Activated CD4-positive, alpha-beta T cell treated with anti-CD3 and anti-CD28 coated beads, Interleukin-10, Interleukin-2, amounts not matched to agents 100 ng/mL and 50 ng/mL, durations not matched to agents 16 hours and 8 hours (primary cell): ENCODE measurements around the gene OPN1MW3.
"Not testable (repeated sequence)": the region's sequence is repeated elsewhere in the genome, so short reads cannot be mapped to it uniquely, and the experiment has no call there.

ENCODE experiments used
- DNase-seq: peaks from one replicate; pipeline ENCODE4 v3.0.0-alpha.2; 2020

OPN1MW3 gene

DNA sequence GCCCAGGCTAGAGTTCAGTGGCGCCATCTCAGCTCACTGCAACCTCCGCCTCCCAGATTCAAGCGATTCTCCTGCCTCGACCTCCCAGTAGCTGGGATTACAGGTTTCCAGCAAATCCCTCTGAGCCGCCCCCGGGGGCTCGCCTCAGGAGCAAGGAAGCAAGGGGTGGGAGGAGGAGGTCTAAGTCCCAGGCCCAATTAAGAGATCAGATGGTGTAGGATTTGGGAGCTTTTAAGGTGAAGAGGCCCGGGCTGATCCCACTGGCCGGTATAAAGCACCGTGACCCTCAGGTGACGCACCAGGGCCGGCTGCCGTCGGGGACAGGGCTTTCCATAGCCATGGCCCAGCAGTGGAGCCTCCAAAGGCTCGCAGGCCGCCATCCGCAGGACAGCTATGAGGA lies at the start of gene OPN1MW3:
OPN1MW3 (plus strand) TSS at position 301 of the 400 bp plus-strand sequence; CDS start at position 339, 38 bp downstream.
- not testable (repeated sequence) for DNase-seq

DNA sequence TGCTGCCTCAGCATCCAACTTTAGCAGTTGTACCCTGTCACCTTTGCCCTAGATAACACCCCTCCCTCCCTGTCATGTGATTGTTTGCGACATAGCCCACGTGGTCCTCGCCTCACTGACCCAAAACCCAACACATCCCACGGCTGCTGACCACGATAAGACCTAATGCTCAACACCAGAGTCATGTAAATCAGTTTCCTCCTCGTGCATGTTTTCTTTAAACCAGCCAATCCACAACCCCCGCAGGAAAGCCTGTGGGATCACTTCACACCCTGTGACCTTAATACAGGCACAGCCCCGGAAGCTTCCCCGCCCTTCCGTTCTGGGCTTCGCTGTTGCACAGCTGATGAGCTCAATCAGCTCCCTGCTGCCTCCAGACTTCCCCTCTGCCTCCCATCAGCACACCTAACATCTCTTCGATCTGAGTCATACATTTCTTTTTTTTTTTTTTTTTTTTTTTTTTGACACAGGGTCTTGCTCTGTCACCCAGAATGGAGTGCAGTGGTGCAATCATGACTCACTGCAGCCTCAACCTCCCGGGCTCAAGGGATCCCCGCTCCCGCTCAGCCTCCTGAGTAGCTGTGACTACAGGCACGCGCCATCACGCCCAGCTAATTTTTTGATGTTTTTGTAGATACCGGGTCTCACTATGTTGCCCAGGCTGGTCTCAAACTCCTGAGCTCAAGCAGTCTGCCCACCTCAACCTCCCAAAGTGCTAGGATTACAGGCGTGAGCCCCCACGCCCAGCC lies 47.5 kb upstream of the OPN1MW3 start:
- DNase-seq = not testable (repeated sequence)

DNA sequence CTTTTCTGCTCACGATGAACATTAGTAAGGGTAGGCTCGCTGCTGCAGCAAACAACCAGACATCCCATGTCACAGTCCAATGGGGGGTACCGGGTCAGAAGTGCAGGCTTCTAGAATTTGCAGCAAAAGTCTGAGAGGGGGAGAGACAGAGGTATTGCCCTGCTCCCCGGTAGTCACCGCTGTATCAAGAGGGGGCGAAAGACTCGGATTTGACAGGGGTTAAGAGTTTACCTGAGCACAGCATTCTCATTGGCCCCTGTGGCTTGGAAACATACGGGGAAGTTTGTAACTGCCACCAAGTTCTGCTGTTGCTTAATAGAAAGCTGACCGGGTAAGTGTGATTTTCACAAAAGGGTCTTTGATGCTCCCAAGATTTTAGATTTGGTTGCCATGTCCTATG lies 46.3 kb upstream of the OPN1MW3 start:
- DNase-seq = not testable (repeated sequence)

DNA sequence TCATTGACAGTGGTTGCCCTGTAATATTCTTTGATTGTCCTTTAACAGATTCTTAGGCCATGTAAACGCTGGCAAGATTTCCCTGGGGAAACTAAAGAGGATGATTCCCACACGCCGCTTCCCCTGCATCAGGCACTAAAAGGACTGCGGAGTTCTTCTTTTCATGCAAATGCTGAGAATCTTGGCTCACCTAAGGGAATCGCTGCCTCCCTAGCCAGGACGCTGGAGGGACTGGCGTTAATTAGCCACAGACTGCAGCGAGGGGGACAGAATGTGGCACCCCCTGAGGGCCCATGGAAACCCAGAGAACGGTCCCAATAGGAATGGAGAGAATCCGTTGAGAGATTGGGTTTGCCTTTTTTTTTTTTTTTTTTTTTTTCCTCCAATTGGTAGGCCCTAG lies 45.9 kb upstream of the OPN1MW3 start:
- not testable (repeated sequence) for DNase-seq

DNA sequence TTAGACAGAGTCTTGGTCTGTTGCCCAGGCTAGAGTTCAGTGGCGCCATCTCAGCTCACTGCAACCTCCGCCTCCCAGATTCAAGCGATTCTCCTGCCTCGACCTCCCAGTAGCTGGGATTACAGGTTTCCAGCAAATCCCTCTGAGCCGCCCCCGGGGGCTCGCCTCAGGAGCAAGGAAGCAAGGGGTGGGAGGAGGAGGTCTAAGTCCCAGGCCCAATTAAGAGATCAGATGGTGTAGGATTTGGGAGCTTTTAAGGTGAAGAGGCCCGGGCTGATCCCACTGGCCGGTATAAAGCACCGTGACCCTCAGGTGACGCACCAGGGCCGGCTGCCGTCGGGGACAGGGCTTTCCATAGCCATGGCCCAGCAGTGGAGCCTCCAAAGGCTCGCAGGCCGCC lies 37.9 kb upstream of the OPN1MW3 start, which contains the start of gene OPN1MW2:
OPN1MW2 (plus strand) TSS at position 301 of the 400 bp plus-strand sequence; CDS start at position 361, 60 bp downstream.
- not testable (repeated sequence) for DNase-seq

DNA sequence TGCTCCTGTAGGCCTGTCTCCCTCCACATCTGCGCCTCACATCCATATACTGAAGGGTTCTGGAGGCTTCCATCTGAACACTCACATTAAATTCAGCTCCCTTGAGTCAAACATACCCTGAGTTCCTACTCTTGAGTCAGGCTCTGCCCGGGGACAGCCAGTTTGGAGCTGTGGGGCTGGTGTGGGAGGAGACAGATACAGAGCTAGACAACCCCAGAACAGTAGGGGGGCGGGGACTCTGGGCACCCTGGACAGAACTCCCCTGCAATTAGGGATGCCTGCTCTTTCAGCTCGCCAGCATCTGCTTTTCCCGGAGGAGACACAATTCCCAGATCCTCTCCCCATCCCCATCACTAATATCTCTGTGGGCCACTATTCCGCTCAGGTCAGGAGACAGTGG lies 32.1 kb upstream of the OPN1MW3 start:
- not testable (repeated sequence) for DNase-seq

DNA sequence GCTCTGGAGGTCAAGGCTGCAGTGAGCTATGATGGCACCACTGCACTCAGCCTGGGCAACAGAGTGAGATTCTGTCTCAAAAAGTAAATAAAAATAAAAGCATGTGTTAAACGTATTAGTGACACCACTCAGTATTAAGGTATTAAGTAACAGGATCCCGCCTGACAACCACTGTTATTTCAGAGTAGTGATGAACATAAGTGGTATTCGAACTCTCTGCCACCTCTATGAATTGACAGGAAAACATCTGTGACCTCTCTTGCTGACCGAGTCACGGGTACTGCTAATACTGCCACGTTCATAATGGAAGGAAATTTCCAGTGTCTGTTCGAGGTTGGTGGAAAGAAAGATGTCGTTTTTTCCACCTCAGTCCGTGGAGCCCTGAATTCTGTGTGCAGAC lies 30.7 kb upstream of the OPN1MW3 start:
- DNase-seq = not testable (repeated sequence)

DNA sequence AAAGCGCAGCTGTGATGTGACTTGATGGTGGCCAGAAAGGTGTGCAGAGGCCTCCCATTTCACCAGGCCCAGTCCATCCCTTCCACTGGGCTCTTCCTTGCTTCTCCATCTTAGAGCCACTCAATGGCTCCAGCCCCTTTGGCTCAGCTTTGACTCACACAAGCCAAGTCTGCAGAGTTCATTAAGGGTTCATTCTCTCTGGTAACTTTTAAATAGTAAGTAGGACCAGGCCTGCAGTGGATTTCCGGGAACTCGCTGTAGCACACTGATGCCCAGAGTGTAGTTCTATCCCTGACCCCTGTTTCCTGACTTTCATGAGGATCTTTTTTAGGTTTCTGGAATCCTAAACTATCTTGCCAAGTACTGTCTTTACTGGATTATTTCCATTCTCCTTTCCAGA lies 25.9 kb upstream of the OPN1MW3 start:
- not testable (repeated sequence) for DNase-seq

DNA sequence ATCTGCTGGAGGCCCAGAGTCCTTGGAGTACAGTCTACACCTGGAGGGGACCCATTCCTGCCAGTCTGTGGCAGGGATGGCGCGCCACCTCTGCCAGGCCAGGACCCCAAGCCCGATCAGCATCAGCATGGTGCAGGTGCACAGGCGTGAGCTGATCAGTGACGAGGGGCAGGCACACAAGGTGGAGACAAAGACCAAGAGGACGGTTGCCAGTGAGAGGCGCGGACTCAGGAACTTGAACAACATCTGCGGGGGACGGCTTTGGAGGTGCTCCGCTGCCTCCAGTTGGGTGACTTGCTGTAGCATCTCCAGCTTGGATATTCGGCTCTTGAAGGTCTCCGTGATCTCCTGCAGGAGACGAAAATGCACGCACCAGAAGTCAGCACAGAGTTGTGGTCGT lies 23.8 kb upstream of the OPN1MW3 start:
- not testable (repeated sequence) for DNase-seq

DNA sequence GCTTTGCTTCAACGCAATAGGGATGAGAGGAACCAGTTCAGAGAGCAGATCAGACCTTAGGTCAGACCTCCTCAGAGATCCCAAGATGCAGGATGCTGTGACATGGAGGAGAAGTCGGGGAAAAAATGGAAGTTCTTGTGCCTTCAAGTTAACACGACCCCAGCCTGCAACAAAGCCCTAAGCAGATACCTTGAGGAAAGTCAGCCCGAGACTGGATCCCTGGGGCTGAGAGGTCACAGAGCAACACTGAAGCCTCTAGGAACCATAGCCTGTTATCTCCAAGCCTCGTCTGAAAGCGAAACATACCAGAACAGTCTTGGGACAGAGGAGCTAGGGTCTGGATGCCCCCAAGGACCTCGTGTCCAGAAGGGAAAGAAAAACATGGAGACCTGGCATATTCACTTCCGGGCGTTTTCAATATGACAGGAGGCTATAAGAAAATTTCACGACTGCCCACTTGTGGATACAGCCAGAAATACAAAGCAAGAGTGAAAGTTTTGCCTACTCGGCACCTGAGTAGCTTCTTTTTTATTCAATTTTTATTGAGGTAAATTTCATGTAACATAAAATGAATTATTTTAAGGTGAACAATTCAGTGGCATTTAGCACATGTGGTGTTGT lies 18.3 kb upstream of the OPN1MW3 start:
- not testable (repeated sequence) for DNase-seq

DNA sequence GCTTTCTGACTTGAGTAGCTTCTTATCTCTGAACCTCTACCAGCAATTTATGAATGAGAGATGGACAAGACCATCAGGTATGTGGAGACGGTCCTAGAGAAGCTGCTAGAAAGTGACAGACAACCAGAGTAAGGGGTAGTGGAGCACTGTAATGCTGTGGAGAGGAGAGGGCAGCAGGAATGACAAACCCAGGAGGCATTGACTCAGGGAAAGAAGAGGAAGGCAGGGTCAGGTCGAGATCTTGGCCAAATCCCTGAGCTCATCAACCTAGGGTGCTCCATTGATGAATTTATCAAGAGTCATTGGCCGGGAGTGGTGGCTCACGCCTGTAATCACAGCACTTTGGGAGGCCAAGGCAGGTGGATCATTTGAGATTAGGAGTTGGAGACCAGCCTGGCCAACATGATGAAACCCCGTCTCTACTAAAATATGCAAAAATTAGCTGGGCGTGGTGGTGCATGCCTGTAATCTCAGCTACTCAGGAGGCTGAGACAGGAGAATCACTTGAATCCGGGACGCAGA lies 17.3 kb upstream of the OPN1MW3 start:
- DNase-seq = not testable (repeated sequence)

DNA sequence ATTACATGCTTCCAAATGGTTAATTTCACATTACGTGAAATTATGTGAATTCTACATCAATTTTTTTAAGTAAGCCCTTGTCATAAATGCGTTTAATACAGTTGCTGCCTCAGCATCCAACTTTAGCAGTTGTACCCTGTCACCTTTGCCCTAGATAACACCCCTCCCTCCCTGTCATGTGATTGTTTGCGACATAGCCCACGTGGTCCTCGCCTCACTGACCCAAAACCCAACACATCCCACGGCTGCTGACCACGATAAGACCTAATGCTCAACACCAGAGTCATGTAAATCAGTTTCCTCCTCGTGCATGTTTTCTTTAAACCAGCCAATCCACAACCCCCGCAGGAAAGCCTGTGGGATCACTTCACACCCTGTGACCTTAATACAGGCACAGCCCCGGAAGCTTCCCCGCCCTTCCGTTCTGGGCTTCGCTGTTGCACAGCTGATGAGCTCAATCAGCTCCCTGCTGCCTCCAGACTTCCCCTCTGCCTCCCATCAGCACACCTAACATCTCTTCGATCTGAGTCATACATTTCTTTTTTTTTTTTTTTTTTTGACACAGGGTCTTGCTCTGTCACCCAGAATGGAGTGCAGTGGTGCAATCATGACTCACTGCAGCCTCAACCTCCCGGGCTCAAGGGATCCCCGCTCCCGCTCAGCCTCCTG lies 9.9 kb upstream of the OPN1MW3 start:
- DNase-seq = not testable (repeated sequence)

DNA sequence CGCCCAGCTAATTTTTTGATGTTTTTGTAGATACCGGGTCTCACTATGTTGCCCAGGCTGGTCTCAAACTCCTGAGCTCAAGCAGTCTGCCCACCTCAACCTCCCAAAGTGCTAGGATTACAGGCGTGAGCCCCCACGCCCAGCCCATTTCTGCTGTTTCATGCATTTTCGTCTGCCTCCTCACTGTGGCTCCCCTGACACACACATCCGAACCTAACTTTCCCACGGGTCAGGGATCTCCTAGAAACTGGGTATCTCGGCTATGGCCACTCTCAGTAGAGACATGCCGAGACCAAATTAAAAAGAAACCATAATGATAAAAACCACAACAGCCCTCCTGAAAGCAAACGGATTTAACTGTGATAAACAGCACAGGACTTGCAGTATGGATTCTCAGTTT lies 9.3 kb upstream of the OPN1MW3 start:
- not testable (repeated sequence) for DNase-seq

DNA sequence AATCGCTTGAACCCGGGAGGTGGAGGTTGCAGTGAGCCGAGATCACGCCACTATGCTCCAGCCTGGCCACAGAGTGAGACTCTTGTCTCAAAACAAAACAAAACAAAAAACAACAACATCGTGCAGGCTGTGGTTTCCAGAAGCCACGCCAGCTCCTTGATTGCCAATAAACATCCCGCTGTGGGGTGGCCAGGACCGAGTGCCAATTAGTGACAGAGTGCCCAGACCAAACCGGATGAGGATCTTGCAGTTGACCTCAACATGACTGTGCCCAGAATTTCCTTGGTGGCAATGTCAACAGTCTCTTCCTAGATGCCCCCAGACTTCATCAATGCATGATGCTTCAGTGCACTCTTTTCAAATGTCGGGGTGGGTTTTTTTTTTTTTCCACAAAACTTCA lies 1.3 kb downstream of the OPN1MW3 start:
- not testable (repeated sequence) for DNase-seq

DNA sequence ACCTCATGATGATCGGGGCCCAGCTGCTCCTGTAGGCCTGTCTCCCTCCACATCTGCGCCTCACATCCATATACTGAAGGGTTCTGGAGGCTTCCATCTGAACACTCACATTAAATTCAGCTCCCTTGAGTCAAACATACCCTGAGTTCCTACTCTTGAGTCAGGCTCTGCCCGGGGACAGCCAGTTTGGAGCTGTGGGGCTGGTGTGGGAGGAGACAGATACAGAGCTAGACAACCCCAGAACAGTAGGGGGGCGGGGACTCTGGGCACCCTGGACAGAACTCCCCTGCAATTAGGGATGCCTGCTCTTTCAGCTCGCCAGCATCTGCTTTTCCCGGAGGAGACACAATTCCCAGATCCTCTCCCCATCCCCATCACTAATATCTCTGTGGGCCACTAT lies 5.7 kb downstream of the OPN1MW3 start:
- DNase-seq = not testable (repeated sequence)

DNA sequence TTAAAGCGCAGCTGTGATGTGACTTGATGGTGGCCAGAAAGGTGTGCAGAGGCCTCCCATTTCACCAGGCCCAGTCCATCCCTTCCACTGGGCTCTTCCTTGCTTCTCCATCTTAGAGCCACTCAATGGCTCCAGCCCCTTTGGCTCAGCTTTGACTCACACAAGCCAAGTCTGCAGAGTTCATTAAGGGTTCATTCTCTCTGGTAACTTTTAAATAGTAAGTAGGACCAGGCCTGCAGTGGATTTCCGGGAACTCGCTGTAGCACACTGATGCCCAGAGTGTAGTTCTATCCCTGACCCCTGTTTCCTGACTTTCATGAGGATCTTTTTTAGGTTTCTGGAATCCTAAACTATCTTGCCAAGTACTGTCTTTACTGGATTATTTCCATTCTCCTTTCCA lies 11.9 kb downstream of the OPN1MW3 start:
- DNase-seq = not testable (repeated sequence)

DNA sequence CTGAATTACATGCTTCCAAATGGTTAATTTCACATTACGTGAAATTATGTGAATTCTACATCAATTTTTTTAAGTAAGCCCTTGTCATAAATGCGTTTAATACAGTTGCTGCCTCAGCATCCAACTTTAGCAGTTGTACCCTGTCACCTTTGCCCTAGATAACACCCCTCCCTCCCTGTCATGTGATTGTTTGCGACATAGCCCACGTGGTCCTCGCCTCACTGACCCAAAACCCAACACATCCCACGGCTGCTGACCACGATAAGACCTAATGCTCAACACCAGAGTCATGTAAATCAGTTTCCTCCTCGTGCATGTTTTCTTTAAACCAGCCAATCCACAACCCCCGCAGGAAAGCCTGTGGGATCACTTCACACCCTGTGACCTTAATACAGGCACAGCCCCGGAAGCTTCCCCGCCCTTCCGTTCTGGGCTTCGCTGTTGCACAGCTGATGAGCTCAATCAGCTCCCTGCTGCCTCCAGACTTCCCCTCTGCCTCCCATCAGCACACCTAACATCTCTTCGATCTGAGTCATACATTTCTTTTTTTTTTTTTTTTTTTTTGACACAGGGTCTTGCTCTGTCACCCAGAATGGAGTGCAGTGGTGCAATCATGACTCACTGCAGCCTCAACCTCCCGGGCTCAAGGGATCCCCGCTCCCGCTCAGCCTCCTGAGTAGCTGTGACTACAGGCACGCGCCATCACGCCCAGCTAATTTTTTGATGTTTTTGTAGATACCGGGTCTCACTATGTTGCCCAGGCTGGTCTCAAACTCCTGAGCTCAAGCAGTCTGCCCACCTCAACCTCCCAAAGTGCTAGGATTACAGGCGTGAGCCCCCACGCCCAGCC lies 27.3 kb downstream of the OPN1MW3 start:
- DNase-seq = not testable (repeated sequence)

DNA sequence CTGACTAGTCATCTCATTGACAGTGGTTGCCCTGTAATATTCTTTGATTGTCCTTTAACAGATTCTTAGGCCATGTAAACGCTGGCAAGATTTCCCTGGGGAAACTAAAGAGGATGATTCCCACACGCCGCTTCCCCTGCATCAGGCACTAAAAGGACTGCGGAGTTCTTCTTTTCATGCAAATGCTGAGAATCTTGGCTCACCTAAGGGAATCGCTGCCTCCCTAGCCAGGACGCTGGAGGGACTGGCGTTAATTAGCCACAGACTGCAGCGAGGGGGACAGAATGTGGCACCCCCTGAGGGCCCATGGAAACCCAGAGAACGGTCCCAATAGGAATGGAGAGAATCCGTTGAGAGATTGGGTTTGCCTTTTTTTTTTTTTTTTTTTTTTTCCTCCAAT lies 29.0 kb downstream of the OPN1MW3 start:
- DNase-seq = not testable (repeated sequence)

DNA sequence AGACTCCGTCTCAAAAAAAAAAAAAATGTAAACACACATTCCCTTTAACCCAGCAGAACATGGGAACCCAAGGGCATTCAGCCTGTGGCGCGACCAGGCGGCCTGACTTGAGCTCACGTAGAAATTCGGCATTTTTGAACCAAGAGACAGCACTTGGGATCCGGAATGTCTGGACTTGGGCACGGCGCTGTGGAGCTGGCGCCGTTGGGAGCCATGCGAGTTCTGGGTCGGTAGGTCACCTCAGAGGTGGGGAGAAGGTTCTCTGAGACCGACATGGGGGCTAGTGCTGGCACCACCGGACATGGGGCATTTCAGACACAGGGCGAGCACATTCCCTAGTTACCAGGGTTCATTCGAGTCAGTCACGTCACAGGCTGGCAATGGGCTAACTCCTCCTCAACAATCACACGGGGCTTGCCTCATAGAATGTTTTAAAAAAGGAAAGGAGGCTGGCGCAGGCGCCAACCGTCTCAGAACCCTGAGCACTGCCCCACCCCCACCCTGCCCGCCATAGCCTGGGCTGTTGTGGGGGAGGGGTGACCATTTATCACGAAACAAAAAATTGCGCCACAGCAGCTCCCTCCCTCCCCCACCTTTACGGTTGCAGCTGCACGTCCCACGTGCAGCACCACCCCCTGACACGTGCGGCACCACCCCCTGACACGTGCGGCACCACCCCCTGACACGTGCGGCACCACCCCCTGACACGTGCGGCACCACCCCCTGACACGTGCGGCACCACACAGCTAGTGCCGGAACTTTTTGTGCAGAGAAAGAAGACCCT lies 37.6 kb downstream of the OPN1MW3 start, which contains the start of gene TEX28:
TEX28 (minus strand) TSS at position 334 of the 784 bp plus-strand sequence. CDS start 3,007 bp downstream, outside the sequence.
- DNase-seq = no peak

DNA sequence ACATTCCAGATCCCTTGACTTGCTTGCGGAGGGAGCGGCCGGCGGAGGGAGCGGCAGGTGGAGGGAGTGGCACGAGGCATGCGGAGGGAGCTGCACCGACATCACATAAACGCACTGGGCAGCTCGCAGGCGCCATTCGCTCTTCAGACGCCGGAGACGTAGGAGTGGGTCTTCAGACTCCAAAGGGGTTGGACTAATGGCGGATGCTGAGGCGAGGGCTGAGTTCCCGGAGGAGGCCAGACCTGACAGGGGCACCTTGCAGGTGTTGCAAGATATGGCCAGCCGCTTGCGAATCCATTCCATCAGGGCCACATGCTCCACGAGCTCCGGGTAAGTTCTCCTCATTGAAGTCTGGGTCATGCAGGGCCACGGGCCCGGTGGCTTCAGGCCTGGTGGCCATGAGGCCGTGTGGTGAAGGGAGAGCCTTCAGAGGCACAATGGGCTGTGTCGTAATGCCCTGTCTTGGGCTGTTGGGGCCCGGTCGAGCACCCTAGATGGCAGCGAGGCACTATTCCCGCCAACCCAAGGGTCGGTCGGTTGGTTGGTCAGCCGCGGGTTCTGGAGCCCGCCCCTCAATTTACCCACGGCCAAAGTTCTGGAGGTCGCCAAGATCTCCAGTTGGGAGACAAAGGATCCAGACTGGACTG lies 38.4 kb downstream of the OPN1MW3 start, which contains the start of gene TKTL1:
TKTL1 (plus strand) TSS at position 132 of the 647 bp plus-strand sequence; CDS start at position 197, 65 bp downstream.
- no peak for DNase-seq

DNA sequence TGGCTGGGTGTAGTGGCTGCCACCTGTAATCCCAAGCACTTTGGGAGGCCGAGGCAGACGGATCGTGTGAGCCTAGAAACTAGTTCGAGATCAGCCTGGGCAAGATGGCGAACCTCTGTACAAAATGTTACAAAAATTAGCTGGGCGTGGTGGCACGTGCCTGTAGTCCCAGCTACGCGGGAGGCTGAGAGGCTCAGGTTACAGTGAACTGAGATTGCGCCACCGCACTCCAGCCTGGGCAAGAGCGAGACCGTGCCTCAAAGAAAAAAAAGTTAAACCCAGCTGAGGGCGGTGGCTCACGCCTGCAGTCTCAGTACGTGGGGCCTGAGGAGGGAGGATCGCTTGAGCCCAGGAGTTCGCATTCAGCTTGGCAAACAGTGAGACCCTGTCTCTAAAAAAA lies 39.3 kb downstream of the OPN1MW3 start:
- no peak for DNase-seq
